ENCODE data around the gene PARD3B.
"Not testable (repeated sequence)": the region's sequence is repeated elsewhere in the genome, so short reads cannot be mapped to it uniquely, and the experiment has no call there.

Gene PARD3B

DNA sequence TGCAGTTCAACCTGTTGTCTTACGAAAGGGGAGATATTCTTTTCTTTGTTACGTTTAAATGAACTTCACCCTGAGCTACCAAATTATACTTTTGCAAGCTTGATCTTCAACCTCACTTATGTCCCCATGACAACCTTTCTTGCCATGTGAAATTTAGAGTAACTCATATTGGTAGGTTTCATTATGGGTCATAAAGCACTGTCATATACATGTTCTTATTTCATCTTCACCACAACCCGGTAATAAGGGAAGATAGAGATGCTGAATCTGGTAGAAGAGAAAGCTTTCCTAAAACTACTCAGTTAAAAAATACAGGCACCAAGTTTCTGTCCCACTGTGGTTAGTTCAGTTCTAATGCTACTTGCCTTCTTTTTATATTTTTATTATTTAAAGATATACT lies 928.5 kb downstream of the PARD3B start:
- no peak for DNase-seq (ENCODE audit: low spot score)

DNA sequence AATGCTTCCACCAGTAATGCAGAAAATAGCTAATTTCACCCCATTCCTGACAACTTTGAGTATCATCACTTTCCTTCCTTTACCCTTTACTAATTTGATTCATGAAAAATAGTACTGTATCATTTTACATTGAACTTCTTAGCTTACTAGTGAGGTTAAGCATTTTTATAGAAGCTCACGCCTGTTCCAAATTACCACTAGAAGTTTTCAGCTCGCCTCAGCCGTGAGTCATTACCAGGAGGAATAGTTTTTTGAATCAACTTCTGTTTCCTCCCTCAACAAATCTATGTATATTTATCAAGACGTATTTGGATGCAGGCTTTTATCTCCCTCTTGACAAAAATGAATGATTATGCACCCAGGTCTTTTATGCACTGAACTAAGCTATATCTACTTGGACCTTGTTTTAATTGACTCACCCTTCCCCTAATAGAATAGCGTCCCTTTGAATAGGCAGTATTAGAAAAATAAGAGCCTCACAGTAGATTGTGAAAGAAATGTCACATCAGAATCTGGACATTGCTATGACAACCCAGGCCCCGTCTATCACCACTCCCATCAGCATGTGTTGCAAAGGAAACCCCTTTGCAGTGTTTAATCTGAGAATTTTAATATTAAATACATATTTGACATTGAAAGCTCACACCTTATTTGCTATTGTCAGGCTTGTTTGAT lies 929.6 kb downstream of the PARD3B start:
- no peak for DNase-seq (ENCODE audit: low spot score)

GRCh38 chr2:205475416-205475768 lies 930.1 kb downstream of the PARD3B start:
- DNase-seq (ENCODE audit: low spot score): no peak

GRCh38 chr2:205477016-205477705 lies 931.9 kb downstream of the PARD3B start:
- DNase-seq (ENCODE audit: low spot score): no peak

DNA sequence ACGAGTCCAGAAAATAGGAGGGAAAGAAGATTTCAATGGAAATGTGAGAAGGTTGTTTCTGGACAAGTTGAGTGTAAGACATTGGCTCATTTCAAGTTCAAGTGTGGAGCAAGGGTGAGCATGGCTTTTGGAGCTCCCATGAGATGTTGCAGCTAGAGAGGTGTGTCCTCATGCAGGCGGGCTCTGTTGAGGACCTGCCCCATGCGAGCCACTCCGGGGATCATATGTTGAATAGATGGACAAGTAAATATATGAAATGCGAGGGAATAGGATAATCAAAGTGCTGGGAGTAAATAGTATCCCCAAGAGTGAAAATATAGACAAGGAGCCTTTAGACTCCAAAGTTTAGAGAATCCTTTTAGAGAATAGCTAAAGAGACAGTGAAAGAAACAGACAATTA lies 936.6 kb downstream of the PARD3B start:
- DNase-seq (ENCODE audit: low spot score): no peak

- no peak for DNase-seq (ENCODE audit: low spot score)
These were observed 937.3 kb downstream of the PARD3B start for GRCh38 chr2:205482399-205483081.

GRCh38 chr2:205483095-205483494 lies 937.8 kb downstream of the PARD3B start:
- no peak for DNase-seq (ENCODE audit: low spot score)

- no peak for DNase-seq (ENCODE audit: low spot score)
These were observed 938.9 kb downstream of the PARD3B start for GRCh38 chr2:205484215-205484614.

DNA sequence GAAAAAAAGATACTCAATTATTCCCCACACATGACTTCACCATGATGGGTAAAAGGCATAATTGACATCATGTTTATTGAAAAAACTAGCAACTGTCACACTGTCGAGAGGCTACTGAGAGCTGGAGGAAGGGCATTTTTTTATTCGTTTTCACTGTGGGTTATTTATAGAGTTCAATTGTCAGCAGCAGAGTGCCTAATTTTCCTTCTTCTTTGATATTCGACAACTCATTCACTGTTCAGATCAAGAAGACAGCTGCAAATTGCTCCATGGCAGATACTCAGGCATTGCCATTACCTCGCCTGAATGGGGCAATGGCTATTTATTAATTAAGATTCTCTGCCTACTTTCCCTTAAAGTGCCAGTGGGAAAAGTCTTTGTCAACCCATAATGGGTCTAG lies 939.5 kb downstream of the PARD3B start:
- DNase-seq (ENCODE audit: low spot score): no peak

DNA sequence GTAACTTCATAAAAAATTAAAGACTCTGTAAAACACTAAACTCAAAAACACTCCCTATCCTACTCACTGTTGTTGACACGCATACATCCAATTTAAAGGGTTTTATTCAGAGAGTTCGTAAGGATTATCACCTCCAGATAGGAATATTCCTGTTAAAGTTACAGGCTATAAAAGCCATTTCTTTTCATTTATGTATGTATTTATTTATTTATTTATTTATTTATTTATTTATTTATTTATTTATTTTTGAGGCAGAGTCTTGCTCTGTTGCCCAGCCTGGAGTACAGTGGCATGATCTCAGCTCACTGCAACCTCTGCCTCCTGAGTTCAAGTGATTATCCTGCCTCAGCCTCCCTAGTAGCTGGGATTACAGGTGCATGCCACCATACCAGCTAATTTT lies 948.3 kb downstream of the PARD3B start:
- DNase-seq (ENCODE audit: low spot score): not testable (repeated sequence)

GRCh38 chr2:205494537-205495235 lies 949.4 kb downstream of the PARD3B start:
- DNase-seq (ENCODE audit: low spot score): no peak

- peak; percentile 10 for DNase-seq (ENCODE audit: low spot score)
These were observed 950.5 kb downstream of the PARD3B start for GRCh38 chr2:205495819-205496218.

DNA sequence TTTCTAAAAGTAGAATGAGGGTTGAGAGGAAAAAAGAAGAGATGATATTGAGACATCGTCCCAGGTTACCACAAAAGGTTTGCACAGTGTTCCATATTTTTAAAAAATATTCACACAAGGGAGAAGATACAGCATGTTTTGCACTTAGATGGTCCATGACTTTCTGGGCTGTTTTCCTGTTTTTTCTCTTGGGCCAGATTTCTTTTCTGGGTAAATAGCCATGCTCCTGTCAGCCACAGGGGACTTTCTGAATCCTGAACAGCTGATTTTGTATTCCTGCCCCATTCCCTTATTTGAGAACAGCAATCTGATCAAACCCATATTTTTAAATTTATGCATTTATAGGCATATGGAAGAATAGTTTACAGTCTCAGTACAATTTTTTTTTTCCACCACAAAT lies 951.1 kb downstream of the PARD3B start:
- no peak for DNase-seq (ENCODE audit: low spot score)

DNA sequence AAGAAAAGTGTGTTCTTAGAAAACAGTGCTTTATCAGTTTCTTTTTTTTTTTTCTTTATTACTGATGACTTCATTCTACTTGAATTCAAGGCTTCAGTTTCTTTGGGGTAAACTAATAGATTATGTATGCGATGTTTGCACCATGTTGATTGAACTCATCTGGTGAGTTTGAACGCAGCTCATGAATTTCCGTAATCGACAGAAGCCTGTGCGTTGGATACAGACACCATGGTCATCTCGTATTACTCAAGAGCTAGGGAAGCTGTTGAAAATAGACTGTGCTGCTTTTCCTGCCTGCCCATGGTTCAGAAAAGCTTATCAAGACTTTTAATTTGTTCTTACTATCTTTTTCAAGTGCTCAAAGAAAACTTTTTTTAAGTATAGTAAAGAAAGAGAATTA lies 951.5 kb downstream of the PARD3B start:
- DNase-seq (ENCODE audit: low spot score): no peak

DNA sequence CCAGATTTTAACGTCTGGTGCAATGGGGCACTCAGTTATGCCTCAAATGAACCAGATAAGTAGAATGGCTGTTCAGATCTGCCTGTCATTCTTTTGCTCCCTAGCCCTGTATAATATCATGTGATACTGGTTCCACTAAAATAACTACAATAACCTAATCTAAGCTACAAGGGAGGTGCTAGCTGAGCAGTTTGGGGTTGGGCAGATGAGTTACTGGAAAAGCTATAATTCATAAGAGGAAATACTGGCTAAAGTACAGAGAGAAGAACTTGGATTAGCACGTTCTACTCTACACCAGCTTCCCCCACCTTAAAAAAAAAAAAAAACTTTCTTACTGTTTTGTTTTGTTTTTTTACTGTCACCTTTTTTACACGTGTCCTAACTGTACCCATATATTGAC lies 953.7 kb downstream of the PARD3B start:
- no peak for DNase-seq (ENCODE audit: low spot score)

DNA sequence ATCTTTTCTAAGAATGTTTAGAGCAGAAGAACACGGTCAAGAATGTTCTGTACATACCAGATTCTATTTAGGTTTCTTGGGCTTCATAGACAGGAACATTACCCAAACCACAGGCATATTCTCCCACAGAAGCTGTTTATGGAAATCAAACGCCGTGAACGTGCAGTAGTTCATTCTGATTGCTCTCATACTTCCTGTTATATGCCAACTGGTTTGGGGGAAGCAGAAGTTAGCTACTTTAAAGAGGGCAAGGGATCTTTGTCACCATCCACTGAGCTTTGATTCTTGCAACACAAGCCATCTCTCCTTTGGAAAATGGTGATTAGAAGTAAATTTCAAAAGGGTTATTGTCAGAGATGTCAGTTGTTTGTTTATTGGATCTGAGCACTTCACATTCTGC lies 954.8 kb downstream of the PARD3B start:
- no peak for DNase-seq (ENCODE audit: low spot score)

DNA sequence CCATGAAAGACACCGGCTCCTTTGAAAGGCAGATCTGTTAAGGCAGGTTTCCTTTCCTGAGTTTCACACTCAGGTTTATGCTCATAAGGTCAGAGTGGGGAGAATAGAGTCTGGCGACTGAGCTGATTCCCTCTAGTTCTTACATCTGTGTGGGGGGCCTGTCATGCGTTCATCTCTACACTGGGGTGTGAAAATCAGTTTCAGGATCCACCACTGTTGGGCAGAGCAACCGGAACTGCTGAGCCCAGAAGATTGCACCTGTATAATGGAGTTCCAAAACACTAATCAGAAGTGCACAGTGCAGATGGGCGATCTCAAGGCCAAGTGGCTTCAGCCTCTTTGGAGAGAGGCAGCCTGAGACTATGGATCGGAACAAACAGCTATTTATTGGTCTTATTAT lies 955.7 kb downstream of the PARD3B start:
- no peak for DNase-seq (ENCODE audit: low spot score)

DNA sequence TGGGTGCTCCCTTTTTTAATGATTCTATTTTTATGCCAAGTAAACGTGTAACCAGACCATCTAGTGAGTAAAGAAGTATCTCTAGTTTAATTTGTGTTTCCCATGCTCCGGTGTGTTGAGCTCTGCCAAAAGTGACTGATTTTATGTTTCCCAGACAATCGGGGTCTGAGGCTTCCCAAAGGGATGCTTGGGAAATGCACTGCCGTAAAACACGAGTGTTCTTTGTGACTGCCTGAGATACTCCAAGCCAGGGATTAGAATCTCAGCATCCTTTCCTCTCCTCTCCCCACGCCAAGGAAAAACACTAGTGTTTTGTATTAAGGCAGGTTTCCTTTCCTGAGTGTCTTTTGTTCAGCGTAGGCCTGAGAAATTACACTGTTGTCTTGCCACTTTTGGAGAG lies 956.6 kb downstream of the PARD3B start:
- DNase-seq (ENCODE audit: low spot score): no peak

DNA sequence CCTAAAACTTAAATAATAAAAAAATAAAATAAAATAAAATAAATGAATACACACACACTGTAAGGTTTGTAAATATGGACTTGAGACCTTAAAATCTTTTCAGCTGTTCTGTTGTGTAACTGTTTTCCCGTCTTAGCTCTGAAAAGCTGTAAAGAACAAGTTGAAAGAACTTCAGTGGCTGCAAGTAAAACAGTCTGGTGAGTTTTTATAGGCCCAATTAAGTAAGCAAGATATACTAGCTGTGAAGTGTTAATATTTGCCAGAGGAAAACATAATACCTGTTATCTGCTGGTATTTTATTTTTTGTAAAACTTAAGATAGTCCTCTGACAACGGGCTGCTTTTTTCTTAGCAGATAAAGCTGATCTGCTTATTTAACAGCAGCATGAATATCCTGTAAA lies 960.1 kb downstream of the PARD3B start:
- DNase-seq (ENCODE audit: low spot score): no peak

GRCh38 chr2:205509655-205510054 lies 964.4 kb downstream of the PARD3B start:
- no peak for DNase-seq (ENCODE audit: low spot score)

DNA sequence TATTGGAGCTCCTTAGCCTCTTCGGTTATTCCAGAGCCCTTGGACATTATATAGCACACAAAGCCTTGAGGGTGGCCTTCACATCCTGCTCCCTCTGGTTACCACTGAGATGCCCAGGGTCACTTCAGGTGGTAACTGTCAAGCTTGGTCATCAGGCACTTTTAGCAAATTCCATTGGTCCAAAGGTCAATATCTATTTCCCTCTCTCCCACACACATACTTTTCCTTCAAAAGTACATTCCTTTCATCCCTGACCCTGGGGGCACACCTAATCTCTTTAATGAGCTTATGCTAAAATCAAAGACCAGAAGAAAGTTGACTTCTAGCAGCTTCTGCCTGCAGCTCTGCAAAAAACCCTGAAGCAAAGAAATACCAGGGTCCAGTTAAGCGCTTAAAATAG lies 965.1 kb downstream of the PARD3B start:
- no peak for DNase-seq (ENCODE audit: low spot score)

GRCh38 chr2:205511221-205511620 lies 965.9 kb downstream of the PARD3B start:
- no peak for DNase-seq (ENCODE audit: low spot score)

GRCh38 chr2:205511641-205512040 lies 966.4 kb downstream of the PARD3B start:
- DNase-seq (ENCODE audit: low spot score): no peak

All from kidney tubule cell (primary cell).